Trophoblast cell (in vitro differentiated cells and primary cell): Measurements from ENCODE around the gene TRIM6.
A peak's percentile ranks its signal among the peaks of the same experiment; 100 is the strongest.
"Not testable (repeated sequence)": the region's sequence is repeated elsewhere in the genome, so short reads cannot be mapped to it uniquely, and the experiment has no call there.

Experiments
- DNase-seq, 2 donors: peaks; one replicate each; pipeline ENCODE4 v3.0.0-alpha.2; 2016
- H2AFZ ChIP-seq: 2 replicates; pipeline ENCODE4 v1.6.1; 2013; ENCODE audit warnings: low read length, moderate library complexity, mild to moderate bottlenecking; ENCODE audit not compliant: insufficient read depth, poor library complexity
- H2AK5ac ChIP-seq: 2 replicates; pipeline ENCODE4 v1.6.1; 2013; ENCODE audit warnings: mild to moderate bottlenecking, low read length
- H2BK120ac ChIP-seq: 2 replicates; pipeline ENCODE4 v1.6.1; 2013; ENCODE audit warnings: low read length, mild to moderate bottlenecking, moderate library complexity; ENCODE audit not compliant: insufficient read depth, poor library complexity
- H2BK12ac ChIP-seq: 2 replicates; pipeline ENCODE4 v1.6.1; 2013; ENCODE audit warnings: mild to moderate bottlenecking, low read length, moderate library complexity
- H2BK5ac ChIP-seq: 2 replicates; pipeline ENCODE4 v1.6.1; 2013; ENCODE audit warnings: low read length, low read depth, moderate library complexity, mild to moderate bottlenecking; ENCODE audit not compliant: poor library complexity
- H3K14ac ChIP-seq: 2 replicates; pipeline ENCODE4 v1.6.1; 2013; ENCODE audit warnings: mild to moderate bottlenecking, low read length
- H3K18ac ChIP-seq: 2 replicates; pipeline ENCODE4 v1.6.1; 2013; ENCODE audit warnings: mild to moderate bottlenecking, low read length
- H3K23ac ChIP-seq: 2 replicates; pipeline ENCODE4 v1.6.1; 2013; ENCODE audit warnings: low read length
- H3K27ac ChIP-seq: 2 replicates; pipeline ENCODE4 v1.5.1; 2013; ENCODE audit warnings: low read depth, mild to moderate bottlenecking, inconsistent platforms, low read length, moderate library complexity
- H3K27me3 ChIP-seq: 2 replicates; pipeline ENCODE4 v1.6.1; 2013; ENCODE audit warnings: inconsistent platforms, mild to moderate bottlenecking, low read length, moderate library complexity; ENCODE audit not compliant: insufficient read depth
- H3K36me3 ChIP-seq, 2 experiments: 1 replicate in 1 of 2; 2 replicates in 1 of 2; pipeline ENCODE4 v1.6.1; 2013; ENCODE audit warnings: low read length in 2 of 2, mild to moderate bottlenecking in 2 of 2, moderate library complexity in 1 of 2; ENCODE audit not compliant: insufficient read depth in 2 of 2, control insufficient read depth in 1 of 2
- H3K4ac ChIP-seq: 2 replicates; pipeline ENCODE4 v1.6.1; 2013; ENCODE audit warnings: low read depth, mild to moderate bottlenecking, low read length, moderate library complexity
- H3K4me1 ChIP-seq, 2 experiments: 1 replicate in 1 of 2; 2 replicates in 1 of 2; pipeline ENCODE4 v1.6.1; 2013; ENCODE audit warnings: low read length in 2 of 2, mild to moderate bottlenecking in 2 of 2, moderate library complexity in 1 of 2; ENCODE audit not compliant: insufficient read depth in 2 of 2, control insufficient read depth in 1 of 2
- H3K4me2 ChIP-seq: 2 replicates; pipeline ENCODE4 v1.6.1; 2013; ENCODE audit warnings: inconsistent platforms, mild to moderate bottlenecking, low read length, moderate library complexity
- H3K4me3 ChIP-seq: 2 replicates; pipeline ENCODE4 v1.5.1; 2013; ENCODE audit warnings: mild to moderate bottlenecking, low read depth, low read length, inconsistent platforms
- H3K79me1 ChIP-seq: one replicate; pipeline ENCODE4 v1.6.1; 2013; ENCODE audit warnings: low read length
- H3K79me2 ChIP-seq: 2 replicates; pipeline ENCODE4 v1.6.1; 2013; ENCODE audit warnings: low read length, mild to moderate bottlenecking; ENCODE audit not compliant: control insufficient read depth, insufficient read depth, poor library complexity
- H3K9ac ChIP-seq: 2 replicates; pipeline ENCODE4 v1.6.1; 2013; ENCODE audit warnings: mild to moderate bottlenecking, low read length
- H3K9me3 ChIP-seq: 2 replicates; pipeline ENCODE4 v1.6.1; 2013; ENCODE audit warnings: low read depth, mild to moderate bottlenecking, control low read depth, inconsistent platforms, low read length; ENCODE audit not compliant: insufficient read depth
- H4K12ac ChIP-seq: 2 replicates; pipeline ENCODE4 v1.6.1; 2013; ENCODE audit warnings: low read depth, mild to moderate bottlenecking, low read length, moderate library complexity
- H4K8ac ChIP-seq: 2 replicates; pipeline ENCODE4 v1.6.1; 2013; ENCODE audit warnings: low read depth, mild to moderate bottlenecking, low read length, moderate library complexity
- H4K91ac ChIP-seq: one replicate; pipeline ENCODE4 v1.6.1; 2013; ENCODE audit warnings: low read depth, mild to moderate bottlenecking, low read length, moderate library complexity
- WGBS: extraction: QIAGEN DNeasy Blood & Tissue Kit; methylation state at CpG from one replicate; pipeline ENCODE4 v1.1.7; 2013; ENCODE audit warnings: missing lambda C conversion rate; ENCODE audit not compliant: insufficient read length, insufficient coverage; ENCODE audit errors: extremely low coverage; 5-methylcytosine and 5-hydroxymethylcytosine counted together

The TRIM6 gene

DNA sequence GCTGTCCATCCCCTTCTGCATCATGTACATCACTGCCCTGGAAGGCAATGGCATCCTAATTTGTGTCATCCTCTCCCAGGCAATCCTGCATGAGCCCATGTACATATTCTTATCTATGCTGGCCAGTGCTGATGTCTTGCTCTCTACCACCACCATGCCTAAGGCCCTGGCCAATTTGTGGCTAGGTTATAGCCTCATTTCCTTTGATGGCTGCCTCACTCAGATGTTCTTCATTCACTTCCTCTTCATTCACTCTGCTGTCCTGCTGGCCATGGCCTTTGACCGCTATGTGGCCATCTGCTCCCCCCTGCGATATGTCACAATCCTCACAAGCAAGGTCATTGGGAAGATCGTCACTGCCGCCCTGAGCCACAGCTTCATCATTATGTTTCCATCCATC lies 15.4 kb upstream of the TRIM6 start:
- Histone ChIP-seq H3K4me2 (no peak overlapping the region), H3K9ac (no peak overlapping the region), H4K12ac (no peak overlapping the region), H3K27me3 (no peaks in the 10 kb centered on the region), H2BK12ac (no peak overlapping the region), H3K18ac (no peak overlapping the region), H3K4ac (no peak overlapping the region), H3K4me1 (no peaks in the 10 kb centered on the region), H3K36me3 (no peaks in the 10 kb centered on the region), H3K4me3 (no peak overlapping the region), H2BK5ac (no peak overlapping the region), H3K14ac (no peak overlapping the region), H3K79me2 (no peaks in the 10 kb centered on the region), H2AFZ (no peak overlapping the region), H4K8ac (no peak overlapping the region), H2AK5ac (no peak overlapping the region), H3K9me3 (no peaks in the 10 kb centered on the region), H2BK120ac (no peak overlapping the region), H3K79me1 (no peaks in the 10 kb centered on the region), H3K27ac (no peak overlapping the region), H4K91ac (no peak overlapping the region), H3K23ac (no peak overlapping the region)
- WGBS, result no CpG with 5 or more reads among the region's 4 CpGs
- no peak for DNase-seq

DNA sequence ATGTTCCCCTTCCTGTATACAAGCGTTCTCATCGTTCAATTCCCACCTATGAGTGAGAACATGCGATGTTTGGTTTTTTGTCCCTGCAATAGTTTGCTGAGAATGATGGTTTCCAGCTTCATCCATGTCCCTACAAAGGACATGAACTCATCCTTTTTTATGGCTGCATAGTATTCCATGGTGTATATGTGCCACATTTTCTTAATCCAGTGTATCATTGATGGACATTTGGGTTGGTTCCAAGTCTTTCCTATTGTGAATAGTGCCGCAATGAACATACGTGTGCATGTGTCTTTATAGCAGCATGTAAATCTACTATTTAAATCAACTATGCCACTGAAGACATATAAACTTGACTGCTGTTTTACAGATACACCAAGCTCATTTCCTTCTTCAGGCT lies 12.0 kb upstream of the TRIM6 start:
- H2AK5ac ChIP-seq, H3K4me2 ChIP-seq, H3K4me3 ChIP-seq, H3K9me3 ChIP-seq, H3K36me3 ChIP-seq, H3K27me3 ChIP-seq, H3K18ac ChIP-seq, H2AFZ ChIP-seq, H3K14ac ChIP-seq, H4K12ac ChIP-seq, H3K23ac ChIP-seq, DNase-seq, H2BK12ac ChIP-seq, H4K91ac ChIP-seq, H4K8ac ChIP-seq, H3K4ac ChIP-seq, H3K4me1 ChIP-seq, H3K79me2 ChIP-seq, H3K79me1 ChIP-seq, H3K9ac ChIP-seq, H2BK120ac ChIP-seq, H3K27ac ChIP-seq, H2BK5ac ChIP-seq: not testable (repeated sequence)
- no CpG with 5 or more reads among the region's 5 CpGs for WGBS

DNA sequence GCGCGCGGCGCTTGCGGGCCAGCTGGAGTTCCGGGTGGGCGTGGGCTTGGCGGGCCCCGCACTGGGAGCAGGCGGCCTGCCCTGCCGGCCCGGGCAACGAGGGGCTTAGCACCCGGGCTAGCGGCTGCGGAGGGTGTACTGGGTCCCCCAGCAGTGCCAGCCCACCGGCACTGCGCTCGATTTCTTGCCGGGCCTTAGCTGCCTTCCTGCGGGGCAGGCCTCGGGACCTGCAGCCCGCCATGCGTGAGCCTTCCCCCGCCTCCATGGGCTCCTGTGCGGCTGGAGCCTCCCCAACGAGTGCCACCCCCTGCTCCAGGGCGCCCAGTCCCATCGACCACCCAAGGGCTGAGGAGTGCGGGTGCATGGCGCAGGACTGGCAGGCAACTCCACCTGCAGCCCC lies 6.5 kb upstream of the TRIM6 start:
- not testable (repeated sequence) for H3K4me1 ChIP-seq, H2BK12ac ChIP-seq, H3K4me3 ChIP-seq, DNase-seq, H3K36me3 ChIP-seq, H4K91ac ChIP-seq, H4K8ac ChIP-seq, H3K27ac ChIP-seq, H3K23ac ChIP-seq, H2BK5ac ChIP-seq, H2AFZ ChIP-seq, H3K27me3 ChIP-seq, H3K79me2 ChIP-seq, H3K9me3 ChIP-seq, H2BK120ac ChIP-seq, H3K4ac ChIP-seq, H3K4me2 ChIP-seq, H3K9ac ChIP-seq, H2AK5ac ChIP-seq, H3K18ac ChIP-seq, H3K79me1 ChIP-seq, H3K14ac ChIP-seq, H4K12ac ChIP-seq
- WGBS, result no CpG with 5 or more reads among the region's 31 CpGs

DNA sequence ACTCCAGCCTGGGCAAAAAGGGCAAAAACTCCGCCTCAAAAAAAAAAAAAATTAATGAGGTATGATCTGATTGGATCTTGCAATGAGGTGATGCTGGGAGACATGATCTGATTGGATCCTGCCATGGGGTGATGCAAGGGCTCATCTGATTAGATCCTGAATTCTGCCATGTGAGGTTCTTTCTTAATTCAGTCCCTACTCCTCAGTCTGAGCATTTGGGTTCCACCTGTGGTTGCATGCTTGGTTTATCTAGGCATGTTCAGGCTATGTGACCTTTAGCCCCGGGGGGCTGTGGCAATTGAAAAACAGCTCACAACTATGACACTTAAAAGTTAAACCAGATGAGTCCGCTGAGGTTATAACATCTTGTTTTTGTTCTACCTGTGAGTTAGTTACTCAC lies 4.8 kb upstream of the TRIM6 start:
- Histone ChIP-seq H3K18ac (no peak overlapping the region), H4K8ac (no peak overlapping the region), H3K27me3 (no peaks in the 10 kb centered on the region), H3K79me1 (peaks cover 4% of the 10 kb centered on the region), H2AK5ac (no peak overlapping the region), H3K9ac (no peak overlapping the region), H3K36me3 (no peaks in the 10 kb centered on the region), H2BK5ac (no peak overlapping the region), H3K4me2 (no peak overlapping the region), H4K91ac (no peak overlapping the region), H2BK12ac (no peak overlapping the region), H2BK120ac (no peak overlapping the region), H4K12ac (no peak overlapping the region), H3K14ac (no peak overlapping the region), H3K4me3 (no peak overlapping the region), H3K4me1 (no peaks in the 10 kb centered on the region), H2AFZ (no peak overlapping the region), H3K27ac (no peak overlapping the region), H3K9me3 (peaks cover 4% of the 10 kb centered on the region), H3K23ac (no peak overlapping the region), H3K4ac (no peak overlapping the region), H3K79me2 (peaks cover under 1% of the 10 kb centered on the region)
- WGBS, result no CpG with 5 or more reads among the region's 3 CpGs
- DNase-seq, result peak; percentile 83 to 88
